GM19240 (cell line): Measurements from ENCODE around the gene SLC4A9.

ENCODE experiments used
- DNase-seq: peaks from one replicate; pipeline ENCODE4 v3.0.0; 2011; ENCODE audit warnings: low spot score; ENCODE audit not compliant: insufficient read length

SLC4A9 gene

GRCh38 chr5:140360101-140360500 lies at the start of gene SLC4A9:
Gene SLC4A9, plus strand, starts transcription at chr5:140360194. Its CDS starts 43 bp downstream, at chr5:140360237.
- DNase-seq, result no peak

- DNase-seq, result no peak
Measured at GRCh38 chr5:140310434-140310833, 49.6 kb upstream of the SLC4A9 start.

GRCh38 chr5:140311011-140311467 lies 49.0 kb upstream of the SLC4A9 start:
- no peak for DNase-seq

GRCh38 chr5:140312067-140312790 lies 47.8 kb upstream of the SLC4A9 start:
- no peak for DNase-seq

GRCh38 chr5:140312791-140313189 lies 47.2 kb upstream of the SLC4A9 start:
- DNase-seq, result no peak

- no peak for DNase-seq
Measured at GRCh38 chr5:140317859-140318258, 42.1 kb upstream of the SLC4A9 start.

- DNase-seq, result no peak
Measured at GRCh38 chr5:140318792-140319191, 41.2 kb upstream of the SLC4A9 start.

- DNase-seq, result no peak
Measured at GRCh38 chr5:140319833-140320232, 40.2 kb upstream of the SLC4A9 start.

GRCh38 chr5:140321796-140322195 lies 38.2 kb upstream of the SLC4A9 start:
- no peak for DNase-seq

GRCh38 chr5:140322751-140323731 lies 37.0 kb upstream of the SLC4A9 start:
- no peak for DNase-seq

GRCh38 chr5:140324041-140324600 lies 35.9 kb upstream of the SLC4A9 start:
- DNase-seq, result no peak

GRCh38 chr5:140324617-140325241 lies 35.3 kb upstream of the SLC4A9 start:
- no peak for DNase-seq

GRCh38 chr5:140325486-140325885 lies 34.5 kb upstream of the SLC4A9 start:
- DNase-seq, result no peak

- no peak for DNase-seq
Measured at GRCh38 chr5:140327589-140327988, 32.4 kb upstream of the SLC4A9 start.

- no peak for DNase-seq
Measured at GRCh38 chr5:140328036-140328764, 31.8 kb upstream of the SLC4A9 start.

GRCh38 chr5:140329739-140330481 lies 30.1 kb upstream of the SLC4A9 start:
- no peak for DNase-seq

GRCh38 chr5:140331638-140332037 lies 28.4 kb upstream of the SLC4A9 start:
- no peak for DNase-seq

- no peak for DNase-seq
Measured at GRCh38 chr5:140336388-140336787, 23.6 kb upstream of the SLC4A9 start.

- DNase-seq, result no peak
Measured at GRCh38 chr5:140337880-140338279, 22.1 kb upstream of the SLC4A9 start.

- DNase-seq, result no peak
Measured at GRCh38 chr5:140338336-140338735, 21.7 kb upstream of the SLC4A9 start.
